ENCODE results near the gene CHCHD3. TPM values are rescaled to one million over a fixed set of nuclear protein-coding genes. Genes with fewer than 3 reads are reported as not detected.

CHCHD3 gene
- total and polyA plus RNA-seq, 9 of the 15 experiments (the other 6 are each of a cell fraction or from before 2014, with no cell fraction given): 66.2 to 279 (median 204) TPM

- TF ChIP-seq SREBF1 (IDR thresholded peaks at IDR 0.05; ENCODE audit: borderline replicate concordance, low read depth, low read length) (no peak), CBFA2T3 (IDR thresholded peaks at IDR 0.05) (peak; percentile 44), ZNF143 (CRISPR knock-in tag; IDR thresholded peaks at IDR 0.05) (no peak), ATF1 (CRISPR knock-in tag; IDR thresholded peaks at IDR 0.05) (no peak), ATF1 (tag; IDR thresholded peaks at IDR 0.05) (0 out of 2 replicates have a peak, but pooled peaks have one; percentile 14)
These were observed 85.2 kb downstream of the CHCHD3 start (continued) for GRCh38 chr7:132996581-132997242.

DNA sequence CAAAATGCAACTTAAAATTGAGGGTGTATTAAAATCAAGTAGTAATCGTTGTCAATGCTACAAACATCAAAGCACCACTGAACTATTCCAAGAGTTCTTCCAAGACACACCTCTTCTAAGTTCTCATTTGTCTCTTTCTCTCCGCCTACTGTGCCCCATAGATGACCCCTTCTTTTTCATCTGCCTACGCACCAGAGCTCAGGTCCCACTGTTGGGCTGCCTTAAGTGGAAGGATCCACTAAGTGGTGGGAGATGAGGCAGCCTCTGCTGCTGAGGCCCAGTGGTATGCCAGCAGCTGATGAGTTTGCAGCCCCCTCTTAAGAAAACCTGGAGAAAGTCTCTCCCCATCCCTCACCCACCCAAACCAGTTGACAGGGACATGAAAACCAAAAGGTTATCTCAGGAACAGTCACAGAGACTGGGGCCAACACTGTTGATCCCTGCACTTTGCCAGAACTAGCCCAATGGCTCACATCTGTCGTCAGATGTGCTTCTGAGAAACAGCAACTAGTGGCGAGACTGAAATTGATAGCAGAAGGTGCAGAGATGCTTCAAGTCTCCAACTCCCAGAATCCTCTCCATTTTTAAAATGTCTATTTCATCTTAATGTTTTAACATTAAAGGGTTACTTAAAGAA lies 88.4 kb downstream of the CHCHD3 start:
- Histone ChIP-seq H3K9ac (ENCODE audit: insufficient read depth in 1 of 2, low read depth in 2 of 2, low read length in 2 of 2) (no peak overlapping the region), H3K9me1 (ENCODE audit: control insufficient read depth, insufficient read depth, low read length) (peaks cover 9% of the 10 kb centered on the region), H3K4me1 (replicated peaks in 1 of 2; ENCODE audit: control insufficient read depth in 2 of 2, insufficient read depth in 2 of 2, low read length in 2 of 2) (peaks cover 0 to 16% of the 10 kb centered on the region in 2 experiments; a peak in 3 of 5 replicates), H3K27ac (ENCODE audit: extremely low read depth, low read depth, low read length) (no peak overlapping the region), H3K4me2 (ENCODE audit: insufficient read depth, low read length) (no peak overlapping the region), H3K9me3 (replicated peaks; ENCODE audit: control insufficient read depth, insufficient read depth, low read depth, low read length) (no peaks in the 10 kb centered on the region), H2AFZ (ENCODE audit: low read depth, low read length) (no peak overlapping the region), H4K20me1 (replicated peaks; ENCODE audit: control insufficient read depth, insufficient read depth, low read length) (peaks cover 28% of the 10 kb centered on the region), H3K79me2 (ENCODE audit: control insufficient read depth, insufficient read depth, low read length) (peaks cover 97% of the 10 kb centered on the region), H3K36me3 (ENCODE audit: control insufficient read depth, insufficient read depth, low read length) (no peaks in the 10 kb centered on the region; the same call in 2 of the 3 replicates), H3K27me3 (ENCODE audit: control insufficient read depth in 2 of 2, insufficient read depth in 2 of 2, low read length in 2 of 2) (no peaks in the 10 kb centered on the region), H3K4me3 (no peak overlapping the region)
- WGBS (ENCODE audit: insufficient coverage, low coverage, missing lambda C conversion rate): 40% methylated on average over 5 of the region's 5 CpGs
- ChIA-PET POLR2A (interaction anchor here (0.7 to 1.6 kb wide), 5 partner anchors 10 to 84 kb away, joined by 3 to 5 read pairs (median 3); no protein-coding TSS in a partner anchor), CTCF (ENCODE audit: low intra/inter-chr PET ratio) (no interaction called here)
- ATAC-seq (peak; percentile 72), DNase-seq (ENCODE audit: extremely low read depth in 1 of 4, low spot score in 3 of 4) (peak in 2 of 4 experiments; percentile 56 to 57), FAIRE-seq (peak; percentile 60)
- intact Hi-C loops (cut with micrococcal nuclease): no loop called here
- in situ Hi-C loops (cut with MboI): no loop called here
- no TSS peak for BruUV-seq (replicated peaks)
- TF ChIP-seq EGR1 (conservative IDR thresholded peaks at IDR 0.05): peak; percentile 55
- TF ChIP-seq, protein P1, sequence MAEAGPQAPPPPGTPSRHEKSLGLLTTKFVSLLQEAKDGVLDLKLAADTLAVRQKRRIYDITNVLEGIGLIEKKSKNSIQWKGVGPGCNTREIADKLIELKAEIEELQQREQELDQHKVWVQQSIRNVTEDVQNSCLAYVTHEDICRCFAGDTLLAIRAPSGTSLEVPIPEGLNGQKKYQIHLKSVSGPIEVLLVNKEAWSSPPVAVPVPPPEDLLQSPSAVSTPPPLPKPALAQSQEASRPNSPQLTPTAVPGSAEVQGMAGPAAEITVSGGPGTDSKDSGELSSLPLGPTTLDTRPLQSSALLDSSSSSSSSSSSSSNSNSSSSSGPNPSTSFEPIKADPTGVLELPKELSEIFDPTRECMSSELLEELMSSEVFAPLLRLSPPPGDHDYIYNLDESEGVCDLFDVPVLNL (CRISPR knock-in tag; IDR thresholded peaks at IDR 0.05; ENCODE audit: low read depth): no peak
- TF ChIP-seq TEAD1 (CRISPR knock-in tag; IDR thresholded peaks at IDR 0.05): no peak
- no peak for TF ChIP-seq CAMTA2 (CRISPR knock-in tag; conservative IDR thresholded peaks at IDR 0.05)
- TF ChIP-seq, protein P2, sequence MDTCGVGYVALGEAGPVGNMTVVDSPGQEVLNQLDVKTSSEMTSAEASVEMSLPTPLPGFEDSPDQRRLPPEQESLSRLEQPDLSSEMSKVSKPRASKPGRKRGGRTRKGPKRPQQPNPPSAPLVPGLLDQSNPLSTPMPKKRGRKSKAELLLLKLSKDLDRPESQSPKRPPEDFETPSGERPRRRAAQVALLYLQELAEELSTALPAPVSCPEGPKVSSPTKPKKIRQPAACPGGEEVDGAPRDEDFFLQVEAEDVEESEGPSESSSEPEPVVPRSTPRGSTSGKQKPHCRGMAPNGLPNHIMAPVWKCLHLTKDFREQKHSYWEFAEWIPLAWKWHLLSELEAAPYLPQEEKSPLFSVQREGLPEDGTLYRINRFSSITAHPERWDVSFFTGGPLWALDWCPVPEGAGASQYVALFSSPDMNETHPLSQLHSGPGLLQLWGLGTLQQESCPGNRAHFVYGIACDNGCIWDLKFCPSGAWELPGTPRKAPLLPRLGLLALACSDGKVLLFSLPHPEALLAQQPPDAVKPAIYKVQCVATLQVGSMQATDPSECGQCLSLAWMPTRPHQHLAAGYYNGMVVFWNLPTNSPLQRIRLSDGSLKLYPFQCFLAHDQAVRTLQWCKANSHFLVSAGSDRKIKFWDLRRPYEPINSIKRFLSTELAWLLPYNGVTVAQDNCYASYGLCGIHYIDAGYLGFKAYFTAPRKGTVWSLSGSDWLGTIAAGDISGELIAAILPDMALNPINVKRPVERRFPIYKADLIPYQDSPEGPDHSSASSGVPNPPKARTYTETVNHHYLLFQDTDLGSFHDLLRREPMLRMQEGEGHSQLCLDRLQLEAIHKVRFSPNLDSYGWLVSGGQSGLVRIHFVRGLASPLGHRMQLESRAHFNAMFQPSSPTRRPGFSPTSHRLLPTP (IDR thresholded peaks at IDR 0.05; ENCODE audit: borderline replicate concordance, extremely low read depth, insufficient read length): no peak
- TF ChIP-seq, protein P3, sequence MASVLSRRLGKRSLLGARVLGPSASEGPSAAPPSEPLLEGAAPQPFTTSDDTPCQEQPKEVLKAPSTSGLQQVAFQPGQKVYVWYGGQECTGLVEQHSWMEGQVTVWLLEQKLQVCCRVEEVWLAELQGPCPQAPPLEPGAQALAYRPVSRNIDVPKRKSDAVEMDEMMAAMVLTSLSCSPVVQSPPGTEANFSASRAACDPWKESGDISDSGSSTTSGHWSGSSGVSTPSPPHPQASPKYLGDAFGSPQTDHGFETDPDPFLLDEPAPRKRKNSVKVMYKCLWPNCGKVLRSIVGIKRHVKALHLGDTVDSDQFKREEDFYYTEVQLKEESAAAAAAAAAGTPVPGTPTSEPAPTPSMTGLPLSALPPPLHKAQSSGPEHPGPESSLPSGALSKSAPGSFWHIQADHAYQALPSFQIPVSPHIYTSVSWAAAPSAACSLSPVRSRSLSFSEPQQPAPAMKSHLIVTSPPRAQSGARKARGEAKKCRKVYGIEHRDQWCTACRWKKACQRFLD (CRISPR knock-in tag; IDR thresholded peaks at IDR 0.05): no peak
- no peak for TF ChIP-seq MXI1 (IDR thresholded peaks at IDR 0.05; ENCODE audit: low read depth, low read length)
- TF ChIP-seq, protein P4, sequence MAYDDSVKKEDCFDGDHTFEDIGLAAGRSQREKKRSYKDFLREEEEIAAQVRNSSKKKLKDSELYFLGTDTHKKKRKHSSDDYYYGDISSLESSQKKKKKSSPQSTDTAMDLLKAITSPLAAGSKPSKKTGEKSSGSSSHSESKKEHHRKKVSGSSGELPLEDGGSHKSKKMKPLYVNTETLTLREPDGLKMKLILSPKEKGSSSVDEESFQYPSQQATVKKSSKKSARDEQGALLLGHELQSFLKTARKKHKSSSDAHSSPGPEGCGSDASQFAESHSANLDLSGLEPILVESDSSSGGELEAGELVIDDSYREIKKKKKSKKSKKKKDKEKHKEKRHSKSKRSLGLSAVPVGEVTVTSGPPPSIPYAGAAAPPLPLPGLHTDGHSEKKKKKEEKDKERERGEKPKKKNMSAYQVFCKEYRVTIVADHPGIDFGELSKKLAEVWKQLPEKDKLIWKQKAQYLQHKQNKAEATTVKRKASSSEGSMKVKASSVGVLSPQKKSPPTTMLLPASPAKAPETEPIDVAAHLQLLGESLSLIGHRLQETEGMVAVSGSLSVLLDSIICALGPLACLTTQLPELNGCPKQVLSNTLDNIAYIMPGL (CRISPR knock-in tag; IDR thresholded peaks at IDR 0.05): no peak

Measured in K562 (cell line).